CD4-positive, alpha-beta memory T cell (primary cell): ENCODE results near the gene CCDC51. TPM values are rescaled to one million over a fixed set of nuclear protein-coding genes. Genes with fewer than 3 reads are reported as not detected.
"Not testable (repeated sequence)": the region's sequence is repeated elsewhere in the genome, so short reads cannot be mapped to it uniquely, and the experiment has no call there.

ENCODE experiments used
- CTCF ChIA-PET: fragments of 350-600 bp; sonication (Branson Sonifier 250); formaldehyde crosslinking; loops from one replicate; lab custom pipeline; 2021; ENCODE audit warnings: inconsistent platforms; ENCODE audit not compliant: partially characterized antibody; lab: Charles Lee
- POLR2A ChIA-PET: fragments of 350-600 bp; sonication (Branson Sonifier 250); formaldehyde crosslinking; loops from one replicate; lab custom pipeline; 2021; ENCODE audit not compliant: partially characterized antibody; lab: Charles Lee
- DNase-seq, 5 donors: peaks; one replicate each; pipeline versions ENCODE4 v3.0.0 to v3.0.0-alpha.2; 2020 to 2022; ENCODE audit warnings: mixed read lengths in 1 of 5
- H3K27ac ChIP-seq: one replicate; pipeline ENCODE4 v1.7.0; 2013; ENCODE audit warnings: low read depth, low read length
- H3K27me3 ChIP-seq: 2 replicates; pipeline ENCODE4 v1.7.0; 2013; ENCODE audit warnings: mild to moderate bottlenecking, low read length, moderate library complexity; ENCODE audit not compliant: insufficient read depth
- H3K36me3 ChIP-seq: 2 replicates; pipeline ENCODE4 v1.7.0; 2013; ENCODE audit warnings: mild to moderate bottlenecking, low read length, moderate library complexity; ENCODE audit not compliant: insufficient read depth
- H3K4me1 ChIP-seq: 2 replicates; pipeline ENCODE4 v1.7.0; 2013; ENCODE audit warnings: mild to moderate bottlenecking, low read length, moderate library complexity; ENCODE audit not compliant: insufficient read depth
- H3K4me3 ChIP-seq, 2 donors: one replicate each; pipeline ENCODE4 v1.7.0; 2013; ENCODE audit warnings: low read length in 2 of 2, mild to moderate bottlenecking in 1 of 2
- H3K9me3 ChIP-seq, 2 donors: one replicate each; pipeline ENCODE4 v1.7.0; 2013; ENCODE audit warnings: low read length in 2 of 2, control low read depth in 1 of 2; ENCODE audit not compliant: control insufficient read depth in 1 of 2
- H3K27ac Mint-ChIP-seq, 7 donors: one replicate each; pipeline ENCODE4 v1.8.0; 2020 to 2021; ENCODE audit warnings: mixed read lengths in 7 of 7, mild to moderate bottlenecking in 6 of 7, inconsistent platforms in 3 of 7, moderate library complexity in 3 of 7
- H3K27me3 Mint-ChIP-seq, 2 donors: one replicate each; pipeline ENCODE4 v1.8.0; 2020 to 2021; ENCODE audit warnings: mixed read lengths in 2 of 2
- H3K36me3 Mint-ChIP-seq, 2 donors: one replicate each; pipeline ENCODE4 v1.8.0; 2020 to 2021; ENCODE audit warnings: mixed read lengths in 2 of 2, inconsistent platforms in 1 of 2, mild to moderate bottlenecking in 1 of 2
- H3K4me1 Mint-ChIP-seq, 4 donors: one replicate each; pipeline ENCODE4 v1.8.0; 2020 to 2021; ENCODE audit warnings: mixed read lengths in 4 of 4, mild to moderate bottlenecking in 1 of 4
- H3K4me3 Mint-ChIP-seq, 8 donors: one replicate each; pipeline ENCODE4 v1.8.0; 2020 to 2021; ENCODE audit warnings: mixed read lengths in 8 of 8, mild to moderate bottlenecking in 7 of 8, moderate library complexity in 6 of 8, inconsistent platforms in 3 of 8
- H3K9me3 Mint-ChIP-seq, 8 donors: one replicate each; pipeline ENCODE4 v1.8.0; 2020 to 2021; ENCODE audit warnings: mixed read lengths in 8 of 8, mild to moderate bottlenecking in 5 of 8, inconsistent platforms in 3 of 8, moderate library complexity in 1 of 8
- intact Hi-C: fragments of 100-400 bp; cut with micrococcal nuclease; formaldehyde crosslinking; loops from one replicate; pipeline ENCODE4 v1.15.1; 2023
- polyA plus RNA-seq, 2 donors: library from polyadenylated mRNA; unstranded; fragments of 300-500 nt; fragmentation: Illumina TruSeq; gene quantifications; one replicate each; pipeline ENCODE4 v1.2.3, GENCODE V29; 2021
- total RNA-seq, 2 experiments: library from RNA; stranded (reverse); gene quantifications; one replicate each; pipeline ENCODE4 v1.2.3, GENCODE V29; 2021

The CCDC51 gene
- total and polyA plus RNA-seq, 4 experiments from 2014 or later: 5.1 to 13.3 (median 6.0) TPM

DNA sequence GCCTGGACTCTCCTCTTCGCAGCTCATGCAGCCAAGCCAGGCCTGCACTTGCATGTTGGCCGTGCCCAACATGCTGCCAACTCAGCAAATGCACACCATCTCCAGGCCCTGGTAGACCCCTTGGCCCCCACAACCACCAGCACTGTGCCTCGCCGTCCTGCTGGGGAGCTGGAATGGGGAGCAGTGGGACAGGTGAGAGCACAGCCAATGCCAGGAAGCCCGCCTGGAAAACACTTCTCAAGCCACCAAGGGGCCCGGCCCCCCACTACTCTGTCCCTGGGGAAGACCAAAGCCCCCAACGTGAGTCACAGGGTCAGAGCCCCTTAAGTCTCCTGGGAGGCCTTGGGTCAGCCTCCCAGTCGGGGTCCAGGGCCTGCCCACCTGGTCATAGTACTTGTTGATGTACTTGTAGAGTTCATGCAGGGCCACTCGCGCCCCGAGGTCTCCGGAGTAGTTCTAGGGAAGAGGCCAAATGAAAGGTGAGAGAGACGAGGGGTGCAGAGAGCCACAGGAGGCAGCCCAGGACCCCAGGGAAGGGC is 34.5 kb downstream of the CCDC51 start:
- H3K4me3 Mint-ChIP-seq: no peak overlapping the region

DNA sequence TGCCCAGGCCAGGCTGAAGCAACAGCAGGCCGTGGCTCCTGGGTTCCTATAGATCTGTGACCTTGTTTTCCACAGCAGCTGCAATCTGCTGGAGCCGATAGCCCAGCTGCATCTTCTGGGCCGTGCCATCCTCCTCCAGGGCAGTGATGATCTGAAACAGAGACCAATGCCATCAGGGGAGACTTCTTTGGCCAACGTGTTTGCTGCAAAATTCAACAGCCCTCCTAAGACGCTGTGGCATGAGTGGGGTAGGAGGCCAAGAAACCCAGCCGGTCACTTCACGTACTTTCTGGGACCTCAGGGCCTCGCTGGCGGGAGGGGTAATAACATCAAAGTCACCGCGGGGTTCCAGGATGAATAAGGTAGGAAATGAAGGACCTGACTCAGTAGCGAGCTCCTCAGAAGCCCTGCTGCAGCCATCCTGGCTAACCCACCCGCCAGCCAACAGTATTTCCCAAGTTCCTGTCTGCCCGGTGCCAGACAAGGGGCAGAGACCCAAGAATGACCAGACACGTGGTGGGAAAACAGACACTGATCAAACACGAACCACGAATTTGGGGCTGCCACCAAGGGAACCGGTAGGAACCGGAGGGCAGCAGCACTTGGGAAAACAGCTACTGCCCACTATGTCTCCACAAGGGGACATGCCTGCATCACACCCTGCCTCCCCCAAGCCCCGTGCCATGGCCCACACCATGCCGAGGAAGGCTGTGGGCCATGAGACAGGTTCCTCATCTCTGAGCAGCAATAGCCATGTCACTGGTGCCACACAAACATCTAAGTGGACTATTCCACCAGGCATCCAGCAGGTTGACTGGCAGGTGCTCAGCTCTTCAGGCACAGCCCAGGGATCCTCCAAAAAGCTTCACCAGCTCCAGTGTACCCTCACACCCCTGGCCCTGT is 35.2 kb downstream of the CCDC51 start:
- POLR2A ChIA-PET: no interaction called here
- H3K4me1 Mint-ChIP-seq: peaks cover 0 to 2% (median 0%) of the 10 kb centered on the region in 4 donors
- intact Hi-C loops: no loop called here
- H3K4me3 Mint-ChIP-seq: no peak overlapping the region
- Histone ChIP-seq H3K27ac (no peak overlapping the region), H3K36me3 (no peaks in the 10 kb centered on the region), H3K4me3 (no peak overlapping the region), H3K27me3 (no peaks in the 10 kb centered on the region), H3K4me1 (no peaks in the 10 kb centered on the region), H3K9me3 (no peaks in the 10 kb centered on the region)
- CTCF ChIA-PET: interaction anchor here (0.9 to 13.7 kb wide), 5 partner anchors 28 to 207 kb away, joined by 4 to 381 read pairs (median 155); partner anchors contain the start of genes CCDC51, PFKFB4, PLXNB1 and TMA7
- no peaks in the 10 kb centered on the region for H3K9me3 Mint-ChIP-seq
- H3K27me3 Mint-ChIP-seq: peaks cover 0 to 2% of the 10 kb centered on the region in 2 donors
- DNase-seq: no peak
- no peaks in the 10 kb centered on the region for H3K36me3 Mint-ChIP-seq
- H3K27ac Mint-ChIP-seq: peak overlapping the region in 1 of 7 donors; percentile 30

More for the DNA sequence above, 34.5 kb downstream of the CCDC51 start:
- Mint-ChIP-seq H3K9me3 (no peaks in the 10 kb centered on the region), H3K4me1 (peaks cover 0 to 2% (median 0%) of the 10 kb centered on the region in 4 donors), H3K27ac (no peak overlapping the region), H3K27me3 (peaks cover 0 to 2% of the 10 kb centered on the region in 2 donors), H3K36me3 (no peaks in the 10 kb centered on the region)
- no peaks in the 10 kb centered on the region for H3K9me3 ChIP-seq
- H3K27me3 ChIP-seq: no peaks in the 10 kb centered on the region
- POLR2A ChIA-PET: no interaction called here
- no peak overlapping the region for H3K27ac ChIP-seq
- no peak overlapping the region for H3K4me3 ChIP-seq
- intact Hi-C loops: no loop called here
- H3K36me3 ChIP-seq: no peaks in the 10 kb centered on the region
- CTCF ChIA-PET: interaction anchor here (8.0 to 13.7 kb wide), 2 partner anchors 28 to 148 kb away, joined by 330 to 381 read pairs; partner anchors contain the start of genes PFKFB4 and PLXNB1
- no peaks in the 10 kb centered on the region for H3K4me1 ChIP-seq
- no peak for DNase-seq

DNA sequence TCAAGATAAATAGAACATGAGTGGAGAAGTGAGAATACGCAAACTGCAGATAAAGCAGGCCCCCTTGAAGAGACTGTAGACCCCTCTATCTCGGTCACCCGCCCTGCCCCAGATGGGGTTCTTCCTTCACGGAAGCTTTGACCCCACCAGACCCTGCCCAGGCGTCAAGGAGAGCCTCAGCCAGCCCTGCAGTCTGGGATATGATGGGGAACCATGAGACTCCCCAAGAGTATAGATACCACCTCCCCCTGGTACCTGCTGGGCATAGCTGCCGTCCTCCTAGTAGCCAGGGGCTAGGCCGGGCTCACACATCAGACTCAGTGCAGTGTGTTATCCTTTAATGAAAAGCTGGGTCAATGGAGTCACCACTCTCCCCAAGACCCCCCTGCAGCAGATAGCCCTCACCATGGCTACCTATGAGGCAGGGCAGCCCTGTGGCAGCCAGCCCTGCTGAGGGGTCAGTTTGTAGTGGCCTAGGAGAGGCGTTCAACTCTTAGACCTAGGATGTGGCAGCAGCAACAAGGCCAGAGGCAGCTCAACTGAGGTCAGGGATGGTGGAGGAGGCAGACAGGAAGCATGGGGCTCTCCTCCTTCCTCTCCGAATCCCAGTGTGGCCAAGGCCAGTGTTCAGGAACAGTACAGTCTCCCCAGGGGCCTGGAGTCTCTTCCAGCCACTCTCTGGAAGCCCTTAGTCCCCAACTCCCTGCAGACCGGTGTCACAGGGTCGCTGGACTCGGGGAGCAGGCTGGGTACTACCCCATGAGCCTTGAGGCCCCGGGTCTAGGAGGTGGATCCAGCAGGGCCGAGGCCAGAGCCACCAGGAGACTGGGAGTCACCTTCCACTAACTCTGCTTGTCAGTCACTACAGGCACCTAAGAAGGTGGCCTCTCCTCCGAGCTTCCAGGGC is 36.1 kb downstream of the CCDC51 start:
- Mint-ChIP-seq H3K4me1 (peaks cover 0 to 2% (median 0%) of the 10 kb centered on the region in 4 donors), H3K4me3 (no peak overlapping the region), H3K36me3 (no peaks in the 10 kb centered on the region), H3K27me3 (peaks cover 0 to 2% of the 10 kb centered on the region in 2 donors), H3K27ac (no peak overlapping the region), H3K9me3 (no peaks in the 10 kb centered on the region)
- intact Hi-C loops: no loop called here
- Histone ChIP-seq H3K9me3 (no peaks in the 10 kb centered on the region), H3K27ac (no peak overlapping the region), H3K36me3 (no peaks in the 10 kb centered on the region), H3K4me1 (no peaks in the 10 kb centered on the region), H3K27me3 (no peaks in the 10 kb centered on the region), H3K4me3 (no peak overlapping the region)
- DNase-seq: no peak
- ChIA-PET POLR2A (no interaction called here), CTCF (interaction anchor here (0.9 to 13.7 kb wide), 5 partner anchors 29 to 208 kb away, joined by 4 to 381 read pairs (median 155); partner anchors contain the start of genes CCDC51, PFKFB4, PLXNB1 and TMA7)

DNA sequence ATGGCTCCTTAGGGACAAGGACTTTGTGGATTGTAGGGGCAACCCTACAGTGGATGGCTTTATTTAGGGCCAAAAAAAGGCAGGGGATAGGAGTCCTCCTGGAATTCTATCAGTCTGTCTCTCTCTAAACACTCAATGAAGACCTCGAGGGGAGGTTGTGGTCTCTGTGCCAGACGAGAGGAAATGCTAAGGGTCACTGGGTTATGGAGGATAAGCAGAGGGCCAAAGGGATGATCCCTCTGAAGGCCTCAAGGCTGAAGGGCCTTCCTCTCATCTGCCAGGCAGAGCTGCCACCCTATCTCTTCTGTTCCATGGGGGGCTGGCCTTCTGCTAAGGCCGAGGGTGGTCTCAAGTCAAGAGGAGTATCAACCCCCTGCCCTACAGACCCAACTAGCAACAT is 37.0 kb downstream of the CCDC51 start:
- no peaks in the 10 kb centered on the region for H3K9me3 Mint-ChIP-seq

DNA sequence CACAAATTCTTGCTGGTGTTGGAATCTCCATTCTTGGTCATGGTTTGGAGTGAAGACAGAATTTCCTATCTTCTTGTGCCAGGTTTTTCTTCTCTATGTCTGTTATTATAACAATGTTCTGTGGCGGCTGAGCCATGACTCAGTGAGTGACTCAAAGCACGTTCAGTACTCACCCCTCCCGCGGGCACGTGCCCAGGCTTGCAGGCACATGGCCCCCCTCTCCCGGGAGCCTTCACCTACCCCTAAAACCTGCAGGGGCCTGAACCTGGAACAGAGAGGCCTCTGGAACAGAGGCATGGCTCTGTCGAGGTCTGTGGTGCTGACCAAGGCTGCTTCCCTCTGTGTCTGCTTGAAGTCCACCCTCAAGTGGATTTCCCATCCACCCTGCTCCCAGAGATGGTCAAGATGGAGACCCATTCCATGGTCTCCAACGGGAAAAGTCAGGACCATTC is 37.6 kb downstream of the CCDC51 start:
- Histone ChIP-seq H3K4me1 (no peaks in the 10 kb centered on the region), H3K36me3 (no peaks in the 10 kb centered on the region), H3K4me3 (no peak overlapping the region), H3K27ac (no peak overlapping the region), H3K27me3 (no peaks in the 10 kb centered on the region), H3K9me3 (no peaks in the 10 kb centered on the region)
- no peak overlapping the region for H3K4me3 Mint-ChIP-seq
- ChIA-PET CTCF (interaction anchor here (0.6 to 13.7 kb wide), 8 partner anchors 13 to 207 kb away, joined by 3 to 381 read pairs (median 18); partner anchors contain the start of genes PFKFB4, PLXNB1 and UQCRC1), POLR2A (no interaction called here)
- H3K4me1 Mint-ChIP-seq: peaks cover 0 to 2% (median 0%) of the 10 kb centered on the region in 4 donors
- peaks cover 0 to 2% of the 10 kb centered on the region in 2 donors for H3K27me3 Mint-ChIP-seq
- intact Hi-C loops: no loop called here
- H3K9me3 Mint-ChIP-seq: no peaks in the 10 kb centered on the region
- H3K36me3 Mint-ChIP-seq: no peaks in the 10 kb centered on the region
- no peak for DNase-seq
- no peak overlapping the region for H3K27ac Mint-ChIP-seq

More for the DNA sequence above, 37.0 kb downstream of the CCDC51 start:
- Histone ChIP-seq H3K36me3 (no peaks in the 10 kb centered on the region), H3K4me1 (no peaks in the 10 kb centered on the region), H3K27ac (no peak overlapping the region), H3K27me3 (no peaks in the 10 kb centered on the region), H3K9me3 (no peaks in the 10 kb centered on the region), H3K4me3 (no peak overlapping the region)
- Mint-ChIP-seq H3K27me3 (peaks cover 0 to 2% of the 10 kb centered on the region in 2 donors), H3K4me3 (no peak overlapping the region), H3K27ac (no peak overlapping the region), H3K4me1 (peaks cover 0 to 2% (median 0%) of the 10 kb centered on the region in 4 donors), H3K36me3 (no peaks in the 10 kb centered on the region)
- intact Hi-C loops: no loop called here
- no peak for DNase-seq
- POLR2A ChIA-PET: no interaction called here
- CTCF ChIA-PET: interaction anchor here (1.1 to 13.7 kb wide), 5 partner anchors 30 to 151 kb away, joined by 3 to 381 read pairs (median 155); partner anchors contain the start of genes PFKFB4 and PLXNB1

DNA sequence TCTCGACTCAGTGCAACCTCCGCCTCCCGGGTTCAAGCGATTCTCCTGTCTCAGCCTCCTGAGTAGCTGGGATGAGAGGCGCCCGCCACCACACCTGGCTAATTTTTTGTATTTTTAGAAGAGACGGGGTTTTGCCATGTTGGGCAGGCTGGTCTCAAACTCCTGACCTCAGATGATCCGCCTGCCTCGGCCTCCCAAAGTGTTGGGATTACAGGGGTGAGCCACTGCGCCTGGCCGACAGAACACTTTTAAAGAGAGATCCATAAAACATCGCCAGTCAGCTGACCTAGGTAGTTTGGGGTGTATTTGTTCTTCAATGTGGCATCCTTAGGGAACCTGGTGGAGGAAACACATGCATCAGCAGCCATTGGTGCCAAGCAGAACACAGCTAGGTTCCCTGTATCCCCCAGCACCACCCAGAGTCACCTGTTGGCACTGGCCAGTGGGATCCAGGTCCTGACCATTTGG is 38.5 kb downstream of the CCDC51 start:
- not testable (repeated sequence) for H3K27me3 ChIP-seq, H3K9me3 ChIP-seq, H3K4me3 Mint-ChIP-seq, H3K27me3 Mint-ChIP-seq, H3K4me1 ChIP-seq, DNase-seq, H3K4me1 Mint-ChIP-seq, H3K27ac ChIP-seq, H3K27ac Mint-ChIP-seq, H3K4me3 ChIP-seq, H3K36me3 ChIP-seq, H3K9me3 Mint-ChIP-seq, H3K36me3 Mint-ChIP-seq
- intact Hi-C loops: loop anchor here (1.0 to 2.0 kb wide), 7 partner anchors 35 to 339 kb away; partner anchors contain the start of gene UQCRC1
- CTCF ChIA-PET: interaction anchor here (0.6 to 13.7 kb wide), 47 partner anchors 8 to 382 kb away, joined by 3 to 381 read pairs (median 6); partner anchors contain the start of genes ATRIP, CCDC51, NME6 and PFKFB4
- POLR2A ChIA-PET: interaction anchor here (1.1 to 2.2 kb wide), 7 partner anchors 33 to 208 kb away, joined by 3 to 15 read pairs (median 11); partner anchors contain the start of genes CCDC51, PFKFB4, TMA7 and UQCRC1
